Measurements from ENCODE around the gene ANO4.

Gene ANO4

GRCh38 chr12:101173197-101173749, 378.7 kb downstream of the ANO4 start:
- H3K4me3 ChIP-seq (ENCODE audit: low read depth in 1 of 2, low read length in 2 of 2) = no peak overlapping the region
- no peaks in the 10 kb centered on the region for H3K36me3 ChIP-seq (ENCODE audit: control insufficient read depth in 1 of 2, insufficient read depth in 2 of 2, low read length in 2 of 2)
- no peak overlapping the region for H3K27ac ChIP-seq (ENCODE audit: low read length)
- H3K27me3 ChIP-seq (ENCODE audit: low read depth, low read length) = no peaks in the 10 kb centered on the region
- no peaks in the 10 kb centered on the region for H3K9me3 ChIP-seq (ENCODE audit: control insufficient read depth in 1 of 2, low read length in 2 of 2)
- no peaks in the 10 kb centered on the region for H3K4me1 ChIP-seq (ENCODE audit: control insufficient read depth in 1 of 2, insufficient read depth in 2 of 2, low read length in 2 of 2)

- Histone ChIP-seq H3K9me3 (ENCODE audit: control insufficient read depth in 1 of 2, low read length in 2 of 2) (no peaks in the 10 kb centered on the region), H3K4me1 (ENCODE audit: control insufficient read depth in 1 of 2, insufficient read depth in 2 of 2, low read length in 2 of 2) (no peaks in the 10 kb centered on the region), H3K36me3 (ENCODE audit: control insufficient read depth in 1 of 2, insufficient read depth in 2 of 2, low read length in 2 of 2) (no peaks in the 10 kb centered on the region), H3K27ac (ENCODE audit: low read length) (no peak overlapping the region), H3K4me3 (ENCODE audit: low read depth in 1 of 2, low read length in 2 of 2) (no peak overlapping the region), H3K27me3 (ENCODE audit: low read depth, low read length) (no peaks in the 10 kb centered on the region)
These were observed 380.0 kb downstream of the ANO4 start for GRCh38 chr12:101174541-101174940.
